ENCODE measurements around the gene ADGRD2.

ADGRD2 gene

GRCh38 chr9:124457079-124457886, 7.0 kb downstream of the ADGRD2 start:
- DNase-seq: no peak

GRCh38 chr9:124457887-124458431, 7.7 kb downstream of the ADGRD2 start:
- DNase-seq: no peak

- DNase-seq: no peak
These were observed 8.2 kb downstream of the ADGRD2 start for GRCh38 chr9:124458441-124458840.

GRCh38 chr9:124462739-124463138, 12.5 kb downstream of the ADGRD2 start:
- no peak for DNase-seq

- no peak for DNase-seq
These were observed 15.5 kb downstream of the ADGRD2 start for GRCh38 chr9:124465736-124466135.

GRCh38 chr9:124467410-124468060, 17.3 kb downstream of the ADGRD2 start:
- DNase-seq: no peak

GRCh38 chr9:124468061-124468740, 17.9 kb downstream of the ADGRD2 start:
- no peak for DNase-seq

GRCh38 chr9:124469011-124469832, 19.0 kb downstream of the ADGRD2 start:
- DNase-seq: no peak

- no peak for DNase-seq
These were observed 20.1 kb downstream of the ADGRD2 start for GRCh38 chr9:124470306-124470705.

- DNase-seq: no peak
These were observed 20.5 kb downstream of the ADGRD2 start for GRCh38 chr9:124470726-124471125.

GRCh38 chr9:124471761-124472160, 21.5 kb downstream of the ADGRD2 start:
- DNase-seq: no peak

GRCh38 chr9:124472770-124473169, 22.5 kb downstream of the ADGRD2 start:
- no peak for DNase-seq

- DNase-seq: no peak
These were observed 23.1 kb downstream of the ADGRD2 start for GRCh38 chr9:124473310-124473709.

- no peak for DNase-seq
These were observed 23.9 kb downstream of the ADGRD2 start for GRCh38 chr9:124474151-124474550.

- DNase-seq: no peak
These were observed 25.1 kb downstream of the ADGRD2 start for GRCh38 chr9:124475158-124475867.

GRCh38 chr9:124475868-124476690, 25.8 kb downstream of the ADGRD2 start:
- no peak for DNase-seq

- DNase-seq: no peak
These were observed 27.0 kb downstream of the ADGRD2 start for GRCh38 chr9:124477211-124477647.

GRCh38 chr9:124477648-124478285, 27.5 kb downstream of the ADGRD2 start:
- DNase-seq: no peak

GRCh38 chr9:124478354-124478753, 28.1 kb downstream of the ADGRD2 start:
- no peak for DNase-seq

GRCh38 chr9:124479371-124479770, 29.1 kb downstream of the ADGRD2 start:
- no peak for DNase-seq
